Esophagus muscularis mucosa (tissue), 4 donors: ENCODE data around the gene SNX3. TPM values are rescaled to one million over a fixed set of nuclear protein-coding genes. Genes with fewer than 3 reads are reported as not detected.
A peak's percentile ranks its signal among the peaks of the same experiment; 100 is the strongest.

Experiments used
- DNase-seq: peaks from one replicate; pipeline ENCODE4 v3.0.0-alpha.2; 2017; ENCODE audit errors: extremely low spot score
- H3K27ac ChIP-seq, 4 donors: fragments of 200-600 bp; sonication (generic); replicated peaks in 1 of 4; 1 replicate in 3 of 4; 2 replicates in 1 of 4; pipeline ENCODE4 v1.5.1; 2016 to 2019; ENCODE audit warnings: mild to moderate bottlenecking in 1 of 4
- H3K27me3 ChIP-seq, 4 donors: fragments of 200-600 bp; sonication (generic); one replicate each; pipeline versions ENCODE4 v1.5.1 to v1.6.0; 2016 to 2019
- H3K36me3 ChIP-seq, 4 donors: fragments of 200-600 bp; sonication (generic); one replicate each; pipeline ENCODE4 v1.5.1; 2016 to 2019
- H3K4me1 ChIP-seq, 4 donors: fragments of 200-600 bp; sonication (generic); one replicate each; pipeline ENCODE4 v1.5.1; 2016 to 2019
- H3K4me3 ChIP-seq, 4 donors: fragments of 200-600 bp; sonication (generic); 1 replicate in 2 of 4; 2 replicates in 2 of 4; pipeline ENCODE4 v1.5.1; 2016 to 2019; ENCODE audit warnings: mild to moderate bottlenecking in 4 of 4, moderate library complexity in 1 of 4
- H3K9me3 ChIP-seq, 4 donors: fragments of 200-600 bp; sonication (generic); 1 replicate in 3 of 4; 2 replicates in 1 of 4; pipeline ENCODE4 v1.5.1; 2016 to 2019
- CTCF ChIP-seq, 3 experiments: fragments of 200-600 bp in 2 of 3; fragments of 450-650 bp in 1 of 3; sonication (generic) in 2 of 3; IDR thresholded peaks; one replicate each; pipeline ENCODE4 v1.5.1; 2017 to 2019; ENCODE audit warnings: antibody characterized with exemption in 3 of 3, mild to moderate bottlenecking in 2 of 3, moderate library complexity in 1 of 3
- EP300 ChIP-seq: sonication (generic); formaldehyde crosslinking; IDR thresholded peaks from one replicate; pipeline ENCODE4 v1.6.1; 2017; ENCODE audit warnings: antibody characterized with exemption
- POLR2A ChIP-seq: fragments of 450-650 bp; IDR thresholded peaks from one replicate; pipeline ENCODE4 v1.6.1; 2017; ENCODE audit warnings: antibody characterized with exemption, moderate library complexity, mild to moderate bottlenecking, low read depth
- POLR2AphosphoS5 ChIP-seq, 2 donors: sonication (generic); formaldehyde crosslinking; IDR thresholded peaks; one replicate each; pipeline ENCODE4 v1.6.1; 2017; ENCODE audit warnings: antibody characterized with exemption in 2 of 2
- WGBS: methylation state at CpG from one replicate; pipeline ENCODE4 v1.1.5; 2018; 5-methylcytosine and 5-hydroxymethylcytosine counted together
- intact Hi-C: fragments of 100-400 bp; cut with DNase I; formaldehyde crosslinking; loops from one replicate; pipeline ENCODE4 v1.15.1; 2023
- total RNA-seq, 4 donors: library from RNA; depleted of rRNA; stranded (reverse); fragments of >200 nt; gene quantifications; one replicate each; pipeline versions ENCODE4 v1.1.0 to v1.2.1, GENCODE V29; 2016

SNX3 gene
- total RNA-seq, 4 donors from 2014 or later = 148 to 176 (median 151) TPM

GRCh38 chr6:108165714-108166663 lies 94.9 kb downstream of the SNX3 start, which contains the start of gene NR2E1:
Gene NR2E1, plus strand, starts transcription at chr6:108166022. Its CDS starts 744 bp downstream, at chr6:108166766.
- DNase-seq = no peak
- Histone ChIP-seq H3K36me3 (no peaks in the 10 kb centered on the region), H3K27me3 (peaks cover 12 to 100% (median 97%) of the 10 kb centered on the region in 4 donors), H3K4me3 (peak within 1 kb of the TSS; percentile 6 to 35 (median 26)), H3K4me1 (peaks cover 52 to 69% (median 66%) of the 10 kb centered on the region in 4 donors), H3K9me3 (no peaks in the 10 kb centered on the region), H3K27ac (no peak within 1 kb of the TSS)
- TF ChIP-seq POLR2A (no peak), POLR2AphosphoS5 (IDR thresholded peaks at IDR 0.05) (no peak), CTCF (IDR thresholded peaks at IDR 0.05) (no peak), EP300 (no peak)
- intact Hi-C loops = no loop called here
- WGBS = 3% methylated on average over 45 of the region's 54 CpGs

- WGBS = 5% methylated on average over 24 of the region's 69 CpGs
- Histone ChIP-seq H3K36me3 (no peaks in the 10 kb centered on the region), H3K27me3 (peaks cover 12 to 100% (median 96%) of the 10 kb centered on the region in 4 donors), H3K4me3 (peak overlapping the region in 3 of 4 donors; percentile 23 to 35 (median 28)), H3K27ac (no peak overlapping the region), H3K4me1 (peaks cover 52 to 69% (median 65%) of the 10 kb centered on the region in 4 donors), H3K9me3 (no peaks in the 10 kb centered on the region)
- peak; percentile 70 for DNase-seq
- TF ChIP-seq CTCF (IDR thresholded peaks at IDR 0.05) = no peak
- intact Hi-C loops = no loop called here
Measured at GRCh38 chr6:108164815-108165706, 95.8 kb downstream of the SNX3 start.

- TF ChIP-seq CTCF (IDR thresholded peaks at IDR 0.05) = no peak
- TF ChIP-seq POLR2A = no peak
- no peak for TF ChIP-seq EP300
- no peak for TF ChIP-seq POLR2AphosphoS5 (IDR thresholded peaks at IDR 0.05)
- peak; percentile 90 for DNase-seq
- Histone ChIP-seq H3K4me3 (peak overlapping the region in 3 of 4 donors; percentile 23 to 35 (median 28)), H3K4me1 (peaks cover 49 to 63% (median 60%) of the 10 kb centered on the region in 4 donors), H3K36me3 (no peaks in the 10 kb centered on the region), H3K27me3 (peaks cover 12 to 100% (median 90%) of the 10 kb centered on the region in 4 donors), H3K27ac (no peak overlapping the region), H3K9me3 (no peaks in the 10 kb centered on the region)
- intact Hi-C loops = no loop called here
- 8% methylated on average over 8 of the region's 17 CpGs for WGBS
Measured at GRCh38 chr6:108164543-108164814, 96.4 kb downstream of the SNX3 start.

GRCh38 chr6:108163644-108164542 lies 96.9 kb downstream of the SNX3 start:
- intact Hi-C loops = no loop called here
- Histone ChIP-seq H3K4me1 (peaks cover 43 to 57% (median 54%) of the 10 kb centered on the region in 4 donors), H3K27me3 (peaks cover 10 to 100% (median 87%) of the 10 kb centered on the region in 4 donors), H3K36me3 (no peaks in the 10 kb centered on the region), H3K9me3 (no peaks in the 10 kb centered on the region), H3K4me3 (no peak overlapping the region), H3K27ac (no peak overlapping the region)
- DNase-seq = peak; percentile 74
- WGBS = 7% methylated on average over 32 of the region's 41 CpGs
- TF ChIP-seq CTCF (IDR thresholded peaks at IDR 0.05) = no peak
- TF ChIP-seq EP300 = no peak
- no peak for TF ChIP-seq POLR2AphosphoS5 (IDR thresholded peaks at IDR 0.05)
- TF ChIP-seq POLR2A = no peak
